ENCODE results near the gene BCCIP.

Gene BCCIP

GRCh38 chr10:125799451-125800182 lies 23.7 kb upstream of the BCCIP start:
- TF ChIP-seq CTCF (conservative IDR thresholded peaks at IDR 0.05; ENCODE audit: low read depth, low read length) = no peak
- no peak overlapping the region for H3K4me3 ChIP-seq (ENCODE audit: low read depth, low read length)
- peak; percentile 43 for DNase-seq (ENCODE audit: low read depth)

- DNase-seq (ENCODE audit: low read depth) = no peak
- TF ChIP-seq CTCF (conservative IDR thresholded peaks at IDR 0.05; ENCODE audit: low read depth, low read length) = no peak
- no peak overlapping the region for H3K4me3 ChIP-seq (ENCODE audit: low read depth, low read length)
Observed at GRCh38 chr10:125801574-125801973, 21.8 kb upstream of the BCCIP start.

- TF ChIP-seq CTCF (conservative IDR thresholded peaks at IDR 0.05; ENCODE audit: low read depth, low read length) = no peak
- H3K4me3 ChIP-seq (ENCODE audit: low read depth, low read length) = no peak overlapping the region
- DNase-seq (ENCODE audit: low read depth) = no peak
Observed at GRCh38 chr10:125802131-125802530, 21.2 kb upstream of the BCCIP start.

GRCh38 chr10:125802739-125803138 lies 20.6 kb upstream of the BCCIP start:
- no peak overlapping the region for H3K4me3 ChIP-seq (ENCODE audit: low read depth, low read length)
- DNase-seq (ENCODE audit: low read depth) = no peak
- TF ChIP-seq CTCF (conservative IDR thresholded peaks at IDR 0.05; ENCODE audit: low read depth, low read length) = no peak

GRCh38 chr10:125808047-125808446 lies 15.3 kb upstream of the BCCIP start:
- no peak for DNase-seq (ENCODE audit: low read depth)
- H3K4me3 ChIP-seq (ENCODE audit: low read depth, low read length) = no peak overlapping the region
- TF ChIP-seq CTCF (conservative IDR thresholded peaks at IDR 0.05; ENCODE audit: low read depth, low read length) = no peak

- no peak for TF ChIP-seq CTCF (conservative IDR thresholded peaks at IDR 0.05; ENCODE audit: low read depth, low read length)
- no peak overlapping the region for H3K4me3 ChIP-seq (ENCODE audit: low read depth, low read length)
- no peak for DNase-seq (ENCODE audit: low read depth)
Observed at GRCh38 chr10:125811251-125811650, 12.1 kb upstream of the BCCIP start.

- DNase-seq (ENCODE audit: low read depth) = peak; percentile 85
- no peak for TF ChIP-seq CTCF (conservative IDR thresholded peaks at IDR 0.05; ENCODE audit: low read depth, low read length)
- no peak overlapping the region for H3K4me3 ChIP-seq (ENCODE audit: low read depth, low read length)
Observed at GRCh38 chr10:125812128-125812750, 11.1 kb upstream of the BCCIP start.
